Measurements from ENCODE around the gene FUS. TPM values are rescaled to one million over a fixed set of nuclear protein-coding genes. Genes with fewer than 3 reads are reported as not detected.
"Not testable (repeated sequence)": the region's sequence is repeated elsewhere in the genome, so short reads cannot be mapped to it uniquely, and the experiment has no call there.

FUS gene
- total and polyA plus RNA-seq, 2 experiments from 2014 or later, result 247 to 528 TPM

DNA sequence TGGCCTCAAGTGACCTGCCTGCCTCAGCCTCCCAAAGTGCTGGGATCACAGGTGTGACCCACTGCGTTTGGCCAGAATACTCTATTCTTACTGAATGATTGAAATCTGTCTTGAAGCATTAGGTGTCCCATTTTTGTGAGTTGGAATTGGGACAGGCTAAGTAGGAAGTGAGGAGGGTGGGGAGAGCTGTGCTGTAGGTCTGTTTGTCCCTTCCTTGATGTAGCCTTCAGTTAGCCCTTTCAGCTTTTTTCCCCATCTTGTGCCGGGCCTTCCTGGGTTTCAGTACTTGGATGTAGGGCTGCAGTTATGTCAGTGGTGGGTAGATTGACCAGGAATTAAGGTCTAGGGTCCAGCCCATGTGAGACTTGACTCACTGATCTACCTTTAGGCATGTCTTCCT lies 13.9 kb downstream of the FUS start (continued):
- TF ChIP-seq, protein P1, sequence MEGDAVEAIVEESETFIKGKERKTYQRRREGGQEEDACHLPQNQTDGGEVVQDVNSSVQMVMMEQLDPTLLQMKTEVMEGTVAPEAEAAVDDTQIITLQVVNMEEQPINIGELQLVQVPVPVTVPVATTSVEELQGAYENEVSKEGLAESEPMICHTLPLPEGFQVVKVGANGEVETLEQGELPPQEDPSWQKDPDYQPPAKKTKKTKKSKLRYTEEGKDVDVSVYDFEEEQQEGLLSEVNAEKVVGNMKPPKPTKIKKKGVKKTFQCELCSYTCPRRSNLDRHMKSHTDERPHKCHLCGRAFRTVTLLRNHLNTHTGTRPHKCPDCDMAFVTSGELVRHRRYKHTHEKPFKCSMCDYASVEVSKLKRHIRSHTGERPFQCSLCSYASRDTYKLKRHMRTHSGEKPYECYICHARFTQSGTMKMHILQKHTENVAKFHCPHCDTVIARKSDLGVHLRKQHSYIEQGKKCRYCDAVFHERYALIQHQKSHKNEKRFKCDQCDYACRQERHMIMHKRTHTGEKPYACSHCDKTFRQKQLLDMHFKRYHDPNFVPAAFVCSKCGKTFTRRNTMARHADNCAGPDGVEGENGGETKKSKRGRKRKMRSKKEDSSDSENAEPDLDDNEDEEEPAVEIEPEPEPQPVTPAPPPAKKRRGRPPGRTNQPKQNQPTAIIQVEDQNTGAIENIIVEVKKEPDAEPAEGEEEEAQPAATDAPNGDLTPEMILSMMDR (conservative IDR thresholded peaks at IDR 0.05; ENCODE audit: low read depth in 2 of 2), result no peak
- TF ChIP-seq STAT1 (IDR thresholded peaks at IDR 0.05; ENCODE audit: unreplicated experiment), result no peak
- TF ChIP-seq JUNB (IDR thresholded peaks at IDR 0.05; ENCODE audit: unreplicated experiment), result no peak
- TF ChIP-seq CREB1 (CRISPR knock-in tag; IDR thresholded peaks at IDR 0.05; ENCODE audit: low read depth), result no peak
- no peak for TF ChIP-seq REST (IDR thresholded peaks at IDR 0.05; ENCODE audit: unreplicated experiment)
- TF ChIP-seq, protein P2, sequence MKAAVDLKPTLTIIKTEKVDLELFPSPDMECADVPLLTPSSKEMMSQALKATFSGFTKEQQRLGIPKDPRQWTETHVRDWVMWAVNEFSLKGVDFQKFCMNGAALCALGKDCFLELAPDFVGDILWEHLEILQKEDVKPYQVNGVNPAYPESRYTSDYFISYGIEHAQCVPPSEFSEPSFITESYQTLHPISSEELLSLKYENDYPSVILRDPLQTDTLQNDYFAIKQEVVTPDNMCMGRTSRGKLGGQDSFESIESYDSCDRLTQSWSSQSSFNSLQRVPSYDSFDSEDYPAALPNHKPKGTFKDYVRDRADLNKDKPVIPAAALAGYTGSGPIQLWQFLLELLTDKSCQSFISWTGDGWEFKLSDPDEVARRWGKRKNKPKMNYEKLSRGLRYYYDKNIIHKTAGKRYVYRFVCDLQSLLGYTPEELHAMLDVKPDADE (IDR thresholded peaks at IDR 0.05), result no peak

DNA sequence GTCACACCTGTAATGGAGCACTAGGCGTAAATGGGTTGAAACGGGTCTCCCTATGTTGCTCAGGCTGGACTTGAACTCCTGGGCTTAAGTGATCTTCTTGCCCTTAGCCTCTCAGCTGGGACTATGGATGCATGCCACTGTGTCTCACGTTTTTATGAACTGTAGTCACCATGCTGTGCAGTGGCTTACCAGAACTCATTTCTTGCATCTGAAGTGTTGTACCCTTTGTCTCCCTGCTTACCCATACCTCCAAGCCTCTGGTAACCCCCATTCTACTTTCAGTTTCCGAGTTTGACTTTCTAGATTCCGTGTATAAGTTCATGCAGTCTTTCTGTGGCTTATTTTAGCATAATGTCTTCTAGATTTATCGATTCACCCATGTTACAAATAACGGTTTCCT lies 15.0 kb downstream of the FUS start:
- H3K27ac Mint-ChIP-seq, result no peak overlapping the region
- H3K27ac ChIP-seq (ENCODE audit: low read depth), result no peak overlapping the region
- H3K4me3 ChIP-seq, result no peak overlapping the region
- no peak overlapping the region for H2AFZ ChIP-seq
- no peak for DNase-seq (ENCODE audit: low spot score)
- peaks cover 3% of the 10 kb centered on the region; the same call in 2 of the 3 replicates for H3K4me1 Mint-ChIP-seq
- no peaks in the 10 kb centered on the region for H3K9me2 ChIP-seq (ENCODE audit: insufficient read depth)
- H3F3A ChIP-seq (replicated peaks; ENCODE audit: low read depth), result peaks cover 82% of the 10 kb centered on the region
- ATAC-seq, result no peak
- H3K4me1 ChIP-seq (ENCODE audit: insufficient read depth), result no peaks in the 10 kb centered on the region
- H3K9me3 Mint-ChIP-seq, result peaks cover 3% of the 10 kb centered on the region; the same call in 1 of the 3 replicates
- H3K27me3 Mint-ChIP-seq (ENCODE audit: insufficient read depth, low read depth, poor library complexity), result peaks cover 15% of the 10 kb centered on the region
- H3K36me3 Mint-ChIP-seq (ENCODE audit: low read depth), result peaks cover 96% of the 10 kb centered on the region
- no peaks in the 10 kb centered on the region for H3K27me3 ChIP-seq (ENCODE audit: insufficient read depth)
- peaks cover 30% of the 10 kb centered on the region for H3K79me2 ChIP-seq (replicated peaks; ENCODE audit: insufficient read depth)
- H4K20me1 ChIP-seq (replicated peaks; ENCODE audit: insufficient read depth), result peaks cover 91% of the 10 kb centered on the region
- H3K4me2 ChIP-seq, result no peak overlapping the region
- H3K4me3 Mint-ChIP-seq, result no peak overlapping the region
- H3K36me3 ChIP-seq (ENCODE audit: insufficient read depth), result peaks cover 66% of the 10 kb centered on the region
- no peak for TF ChIP-seq REST (IDR thresholded peaks at IDR 0.05; ENCODE audit: unreplicated experiment)
- TF ChIP-seq STAT1 (IDR thresholded peaks at IDR 0.05; ENCODE audit: unreplicated experiment), result no peak
- no peak for TF ChIP-seq EZH2 (IDR thresholded peaks at IDR 0.05; ENCODE audit: low read depth, unreplicated experiment)
- TF ChIP-seq ZNF331 (CRISPR knock-in tag; IDR thresholded peaks at IDR 0.05; ENCODE audit: low read depth), result no peak
- TF ChIP-seq NANOG (IDR thresholded peaks at IDR 0.05; ENCODE audit: borderline replicate concordance), result no peak
- TF ChIP-seq EZH2phosphoT487 (IDR thresholded peaks at IDR 0.05; ENCODE audit: unreplicated experiment), result no peak
- no peak for TF ChIP-seq CREB1 (CRISPR knock-in tag; IDR thresholded peaks at IDR 0.05; ENCODE audit: low read depth)
- peak; percentile 21; the same call in 1 of the 2 replicates for TF ChIP-seq POLR2AphosphoS5 (IDR thresholded peaks at IDR 0.05; ENCODE audit: low read depth)
- TF ChIP-seq JUNB (IDR thresholded peaks at IDR 0.05; ENCODE audit: unreplicated experiment), result no peak

DNA sequence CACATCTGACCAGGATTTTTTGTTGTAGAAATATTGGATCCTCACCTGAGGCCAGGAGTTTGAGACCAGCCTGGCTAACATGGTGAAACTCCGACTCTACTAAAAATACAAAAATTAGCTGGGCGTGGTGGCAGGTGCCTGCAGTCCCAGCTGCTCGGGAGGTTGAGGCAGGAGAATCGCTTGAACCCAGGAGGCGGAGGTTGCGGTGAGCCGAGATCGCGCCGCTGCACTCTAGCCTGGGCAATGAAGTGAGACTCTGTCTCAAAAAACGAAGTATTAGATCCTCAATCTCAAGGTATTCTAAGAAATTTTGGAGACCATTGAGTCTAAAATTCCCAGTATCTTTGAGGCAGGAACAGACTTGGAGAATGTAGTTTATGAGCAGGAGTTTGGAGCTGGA lies 15.9 kb downstream of the FUS start:
- not testable (repeated sequence) for H3K27ac Mint-ChIP-seq; DNase-seq (ENCODE audit: low spot score); H3K27ac ChIP-seq (ENCODE audit: low read depth); H3K9me2 ChIP-seq (ENCODE audit: insufficient read depth); H3K27me3 ChIP-seq (ENCODE audit: insufficient read depth); H3K4me3 ChIP-seq; H3K4me3 Mint-ChIP-seq; H2AFZ ChIP-seq; H3K4me2 ChIP-seq; H3K9me3 Mint-ChIP-seq; ATAC-seq; H3K4me1 Mint-ChIP-seq; H3K4me1 ChIP-seq (ENCODE audit: insufficient read depth)
- Mint-ChIP-seq H3K27me3 (ENCODE audit: insufficient read depth, low read depth, poor library complexity) (peaks cover 18% of the 10 kb centered on the region), H3K36me3 (ENCODE audit: low read depth) (peaks cover 90% of the 10 kb centered on the region)
- H3K36me3 ChIP-seq (ENCODE audit: insufficient read depth), result peaks cover 57% of the 10 kb centered on the region
- H3K79me2 ChIP-seq (replicated peaks; ENCODE audit: insufficient read depth), result peaks cover 23% of the 10 kb centered on the region
- H4K20me1 ChIP-seq (replicated peaks; ENCODE audit: insufficient read depth), result peaks cover 89% of the 10 kb centered on the region
- H3F3A ChIP-seq (replicated peaks; ENCODE audit: low read depth), result peaks cover 82% of the 10 kb centered on the region
